ENCODE results near the gene PANX2.

DNA sequence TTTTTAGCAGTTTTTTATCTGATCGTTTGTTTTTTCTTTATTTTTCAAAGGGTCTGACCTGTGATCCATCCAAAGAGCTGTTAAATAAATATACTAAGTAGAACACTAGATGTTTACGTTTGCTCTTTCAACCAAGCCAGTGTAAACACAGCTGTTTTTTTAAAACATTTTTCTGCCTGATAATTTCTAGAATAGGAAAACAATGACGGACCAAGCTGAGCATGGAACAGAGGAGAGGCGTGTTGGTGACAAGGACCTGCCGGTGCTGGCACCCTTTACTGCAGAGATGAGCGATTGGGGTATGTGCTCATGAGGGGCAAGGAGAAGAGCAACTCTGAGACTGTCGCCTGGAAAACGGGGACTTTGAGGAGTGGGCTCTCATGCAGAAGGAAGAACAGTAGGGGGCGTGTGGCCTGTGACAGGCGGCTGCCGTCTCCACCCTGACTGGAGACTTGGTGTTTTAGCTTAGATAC, 28.6 kb upstream of the PANX2 start:
- TF ChIP-seq, protein P1, sequence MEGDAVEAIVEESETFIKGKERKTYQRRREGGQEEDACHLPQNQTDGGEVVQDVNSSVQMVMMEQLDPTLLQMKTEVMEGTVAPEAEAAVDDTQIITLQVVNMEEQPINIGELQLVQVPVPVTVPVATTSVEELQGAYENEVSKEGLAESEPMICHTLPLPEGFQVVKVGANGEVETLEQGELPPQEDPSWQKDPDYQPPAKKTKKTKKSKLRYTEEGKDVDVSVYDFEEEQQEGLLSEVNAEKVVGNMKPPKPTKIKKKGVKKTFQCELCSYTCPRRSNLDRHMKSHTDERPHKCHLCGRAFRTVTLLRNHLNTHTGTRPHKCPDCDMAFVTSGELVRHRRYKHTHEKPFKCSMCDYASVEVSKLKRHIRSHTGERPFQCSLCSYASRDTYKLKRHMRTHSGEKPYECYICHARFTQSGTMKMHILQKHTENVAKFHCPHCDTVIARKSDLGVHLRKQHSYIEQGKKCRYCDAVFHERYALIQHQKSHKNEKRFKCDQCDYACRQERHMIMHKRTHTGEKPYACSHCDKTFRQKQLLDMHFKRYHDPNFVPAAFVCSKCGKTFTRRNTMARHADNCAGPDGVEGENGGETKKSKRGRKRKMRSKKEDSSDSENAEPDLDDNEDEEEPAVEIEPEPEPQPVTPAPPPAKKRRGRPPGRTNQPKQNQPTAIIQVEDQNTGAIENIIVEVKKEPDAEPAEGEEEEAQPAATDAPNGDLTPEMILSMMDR (IDR thresholded peaks at IDR 0.05), result no peak
- TF ChIP-seq POLR2A (IDR thresholded peaks at IDR 0.05), result no peak
